Adipocyte (in vitro differentiated cells): ENCODE measurements around the gene HOXA6.

ENCODE experiments used
- DNase-seq: peaks from one replicate; pipeline ENCODE4 v3.0.0-alpha.2; 2015; ENCODE audit warnings: low read depth
- H3K27me3 ChIP-seq: replicated peaks from 2 replicates; pipeline ENCODE4 v1.7.0; 2013; ENCODE audit warnings: mild to moderate bottlenecking, low read length, moderate library complexity; ENCODE audit not compliant: control insufficient read depth, insufficient read depth
- H3K36me3 ChIP-seq: 2 replicates; pipeline ENCODE4 v1.7.0; 2013; ENCODE audit warnings: low read length, mild to moderate bottlenecking, moderate library complexity; ENCODE audit not compliant: control insufficient read depth, insufficient read depth, severe bottlenecking
- H3K4me1 ChIP-seq: 2 replicates; pipeline ENCODE4 v1.7.0; 2013; ENCODE audit warnings: mild to moderate bottlenecking, low read length, moderate library complexity; ENCODE audit not compliant: control insufficient read depth, insufficient read depth
- H3K4me3 ChIP-seq: 2 replicates; pipeline ENCODE4 v1.7.0; 2013; ENCODE audit warnings: mild to moderate bottlenecking, low read length, moderate library complexity
- H3K9ac ChIP-seq: 2 replicates; pipeline ENCODE4 v1.7.0; 2013; ENCODE audit warnings: mild to moderate bottlenecking, low read length, moderate library complexity
- H3K9me3 ChIP-seq: 2 replicates; pipeline ENCODE4 v1.7.0; 2013; ENCODE audit warnings: mild to moderate bottlenecking, low read length, moderate library complexity; ENCODE audit not compliant: control insufficient read depth

HOXA6 gene

GRCh38 chr7:27149842-27150567, 2.4 kb upstream of the HOXA6 start:
- H3K9ac ChIP-seq, result peak overlapping the region; percentile 97
- no peak for DNase-seq
- H3K4me3 ChIP-seq, result peak overlapping the region; percentile 94
- no peaks in the 10 kb centered on the region for H3K27me3 ChIP-seq
- no peaks in the 10 kb centered on the region for H3K9me3 ChIP-seq
- H3K4me1 ChIP-seq, result peaks cover 53% of the 10 kb centered on the region
- H3K36me3 ChIP-seq, result peaks cover 6% of the 10 kb centered on the region

GRCh38 chr7:27148756-27149641, 1.4 kb upstream of the HOXA6 start:
- peak overlapping the region; percentile 97 for H3K9ac ChIP-seq
- H3K36me3 ChIP-seq, result peaks cover 13% of the 10 kb centered on the region
- no peaks in the 10 kb centered on the region for H3K27me3 ChIP-seq
- peaks cover 46% of the 10 kb centered on the region for H3K4me1 ChIP-seq
- no peaks in the 10 kb centered on the region for H3K9me3 ChIP-seq
- peak overlapping the region; percentile 94 for H3K4me3 ChIP-seq
- DNase-seq, result no peak

- Histone ChIP-seq H3K4me1 (peaks cover 40% of the 10 kb centered on the region), H3K27me3 (no peaks in the 10 kb centered on the region), H3K9me3 (no peaks in the 10 kb centered on the region), H3K9ac (peak overlapping the region; percentile 97), H3K4me3 (peak overlapping the region; percentile 94), H3K36me3 (peaks cover 16% of the 10 kb centered on the region)
- DNase-seq, result no peak
Observed at GRCh38 chr7:27148031-27148755, 619 bp upstream of the HOXA6 start.

- peak overlapping the region; percentile 94 for H3K4me3 ChIP-seq
- H3K9ac ChIP-seq, result peak overlapping the region; percentile 88
- H3K9me3 ChIP-seq, result no peaks in the 10 kb centered on the region
- peaks cover 18% of the 10 kb centered on the region for H3K36me3 ChIP-seq
- H3K27me3 ChIP-seq, result no peaks in the 10 kb centered on the region
- no peak for DNase-seq
- H3K4me1 ChIP-seq, result peaks cover 36% of the 10 kb centered on the region
Observed at GRCh38 chr7:27146491-27147198, 929 bp downstream of the HOXA6 start.

GRCh38 chr7:27145914-27146412, 1.6 kb downstream of the HOXA6 start:
- no peak for DNase-seq
- Histone ChIP-seq H3K36me3 (peaks cover 25% of the 10 kb centered on the region), H3K4me1 (peaks cover 39% of the 10 kb centered on the region), H3K4me3 (peak overlapping the region; percentile 94), H3K9me3 (no peaks in the 10 kb centered on the region), H3K27me3 (no peaks in the 10 kb centered on the region), H3K9ac (peak overlapping the region; percentile 88)

GRCh38 chr7:27145165-27145913, 2.2 kb downstream of the HOXA6 start:
- peaks cover 25% of the 10 kb centered on the region for H3K36me3 ChIP-seq
- H3K9ac ChIP-seq, result peak overlapping the region; percentile 88
- peaks cover 44% of the 10 kb centered on the region for H3K4me1 ChIP-seq
- peak overlapping the region; percentile 94 for H3K4me3 ChIP-seq
- no peaks in the 10 kb centered on the region for H3K27me3 ChIP-seq
- no peak for DNase-seq
- no peaks in the 10 kb centered on the region for H3K9me3 ChIP-seq

- H3K4me1 ChIP-seq, result peaks cover 50% of the 10 kb centered on the region
- H3K4me3 ChIP-seq, result peak overlapping the region; percentile 94
- H3K9ac ChIP-seq, result peak overlapping the region; percentile 88
- H3K9me3 ChIP-seq, result no peaks in the 10 kb centered on the region
- DNase-seq, result no peak
- H3K36me3 ChIP-seq, result peaks cover 25% of the 10 kb centered on the region
- H3K27me3 ChIP-seq, result no peaks in the 10 kb centered on the region
Observed at GRCh38 chr7:27144781-27145164, 2.8 kb downstream of the HOXA6 start.

GRCh38 chr7:27143950-27144780, 3.4 kb downstream of the HOXA6 start:
- Histone ChIP-seq H3K4me1 (peaks cover 50% of the 10 kb centered on the region), H3K4me3 (peak overlapping the region; percentile 94), H3K36me3 (peaks cover 25% of the 10 kb centered on the region), H3K9me3 (no peaks in the 10 kb centered on the region), H3K9ac (peak overlapping the region; percentile 88), H3K27me3 (no peaks in the 10 kb centered on the region)
- no peak for DNase-seq

- Histone ChIP-seq H3K9ac (peak within 1 kb of the TSS; percentile 88), H3K27me3 (no peaks in the 10 kb centered on the region), H3K36me3 (peaks cover 25% of the 10 kb centered on the region), H3K4me1 (peaks cover 55% of the 10 kb centered on the region), H3K9me3 (no peaks in the 10 kb centered on the region), H3K4me3 (peak within 1 kb of the TSS; percentile 94)
- DNase-seq, result no peak
Observed at GRCh38 chr7:27143023-27143949, 4.3 kb downstream of the HOXA6 start, which contains the start of gene HOXA5. TSS of gene HOXA5 (minus strand) at chr7:27143681. CDS start at chr7:27143607, 74 bp downstream.
